ENCODE measurements around the gene ACTRT3. TPM values are rescaled to one million over a fixed set of nuclear protein-coding genes. Genes with fewer than 3 reads are reported as not detected.
"Not testable (repeated sequence)": the region's sequence is repeated elsewhere in the genome, so short reads cannot be mapped to it uniquely, and the experiment has no call there.

ACTRT3 gene
- total RNA-seq, 1 donor from 2014 or later, result 0.34 TPM

DNA sequence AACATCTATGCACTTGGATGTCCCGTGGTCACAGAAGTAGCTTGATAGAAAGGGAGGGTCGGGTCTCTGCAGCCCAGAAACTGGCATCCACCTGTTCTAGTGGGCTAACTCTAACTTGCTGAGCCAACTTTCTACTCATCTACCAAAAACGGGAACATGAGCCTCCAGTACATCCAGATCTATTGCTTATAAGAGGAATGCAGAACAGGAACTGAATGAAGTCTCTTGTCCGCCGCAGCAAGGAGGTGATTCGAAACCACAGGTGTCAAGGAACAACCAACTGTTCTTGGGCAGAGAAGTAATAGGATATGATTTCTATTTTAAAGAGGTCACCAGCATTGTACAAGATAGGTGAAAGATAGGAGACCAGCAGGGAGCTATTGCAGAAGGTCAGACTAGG is 22.4 kb downstream of the ACTRT3 start:
- no peak for DNase-seq (ENCODE audit: low spot score)
- no peak overlapping the region for H3K4me2 ChIP-seq
- no peak overlapping the region for H3K27ac Mint-ChIP-seq

GRCh38 chr3:169744366-169745054 is 24.9 kb downstream of the ACTRT3 start:
- peak overlapping the region; percentile 11 for H3K27ac Mint-ChIP-seq
- H3F3A ChIP-seq (ENCODE audit: low read depth), result peaks cover 7% of the 10 kb centered on the region
- H3K4me2 ChIP-seq, result peak overlapping the region; percentile 57
- no peaks in the 10 kb centered on the region for H3K9me3 Mint-ChIP-seq
- no peaks in the 10 kb centered on the region for H3K27me3 ChIP-seq
- H2AFZ ChIP-seq (replicated peaks), result peak overlapping the region; percentile 67
- no peaks in the 10 kb centered on the region for H3K27me3 Mint-ChIP-seq (ENCODE audit: insufficient read depth, low read depth)
- H3K4me3 Mint-ChIP-seq, result no peak overlapping the region
- H3K4me3 ChIP-seq, result no peak overlapping the region
- H3K9me3 ChIP-seq (ENCODE audit: low read depth), result no peaks in the 10 kb centered on the region
- H3K36me3 Mint-ChIP-seq, result no peaks in the 10 kb centered on the region
- H3K4me1 Mint-ChIP-seq, result peaks cover 10% of the 10 kb centered on the region
- TF ChIP-seq EZH2phosphoT487 (IDR thresholded peaks at IDR 0.05), result no peak
- TF ChIP-seq, protein P1, sequence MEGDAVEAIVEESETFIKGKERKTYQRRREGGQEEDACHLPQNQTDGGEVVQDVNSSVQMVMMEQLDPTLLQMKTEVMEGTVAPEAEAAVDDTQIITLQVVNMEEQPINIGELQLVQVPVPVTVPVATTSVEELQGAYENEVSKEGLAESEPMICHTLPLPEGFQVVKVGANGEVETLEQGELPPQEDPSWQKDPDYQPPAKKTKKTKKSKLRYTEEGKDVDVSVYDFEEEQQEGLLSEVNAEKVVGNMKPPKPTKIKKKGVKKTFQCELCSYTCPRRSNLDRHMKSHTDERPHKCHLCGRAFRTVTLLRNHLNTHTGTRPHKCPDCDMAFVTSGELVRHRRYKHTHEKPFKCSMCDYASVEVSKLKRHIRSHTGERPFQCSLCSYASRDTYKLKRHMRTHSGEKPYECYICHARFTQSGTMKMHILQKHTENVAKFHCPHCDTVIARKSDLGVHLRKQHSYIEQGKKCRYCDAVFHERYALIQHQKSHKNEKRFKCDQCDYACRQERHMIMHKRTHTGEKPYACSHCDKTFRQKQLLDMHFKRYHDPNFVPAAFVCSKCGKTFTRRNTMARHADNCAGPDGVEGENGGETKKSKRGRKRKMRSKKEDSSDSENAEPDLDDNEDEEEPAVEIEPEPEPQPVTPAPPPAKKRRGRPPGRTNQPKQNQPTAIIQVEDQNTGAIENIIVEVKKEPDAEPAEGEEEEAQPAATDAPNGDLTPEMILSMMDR (IDR thresholded peaks at IDR 0.05), result peak; percentile 66
- no peak for TF ChIP-seq EZH2 (IDR thresholded peaks at IDR 0.05)
- H3K79me2 ChIP-seq (ENCODE audit: low read depth), result no peaks in the 10 kb centered on the region
- H3K4me1 ChIP-seq, result peaks cover 15% of the 10 kb centered on the region
- H3K36me3 ChIP-seq, result no peaks in the 10 kb centered on the region
- no peaks in the 10 kb centered on the region for H4K20me1 ChIP-seq (ENCODE audit: low read depth)
- H3K27ac ChIP-seq, result peak overlapping the region; percentile 47
- no peak overlapping the region for H3K9ac ChIP-seq
- DNase-seq (ENCODE audit: low spot score), result peak; percentile 62

More for the DNA sequence above, 22.4 kb downstream of the ACTRT3 start:
- no peaks in the 10 kb centered on the region for H4K20me1 ChIP-seq (ENCODE audit: low read depth)
- no peak overlapping the region for H2AFZ ChIP-seq (replicated peaks)
- H3K27ac ChIP-seq, result no peak overlapping the region
- peaks cover 10% of the 10 kb centered on the region for H3K4me1 Mint-ChIP-seq
- no peaks in the 10 kb centered on the region for H3K9me3 Mint-ChIP-seq
- no peak overlapping the region for H3K9ac ChIP-seq
- H3K4me3 ChIP-seq, result no peak overlapping the region
- H3K27me3 ChIP-seq, result no peaks in the 10 kb centered on the region
- peaks cover 15% of the 10 kb centered on the region for H3K4me1 ChIP-seq
- peaks cover 7% of the 10 kb centered on the region for H3F3A ChIP-seq (ENCODE audit: low read depth)
- H3K79me2 ChIP-seq (ENCODE audit: low read depth), result no peaks in the 10 kb centered on the region
- H3K27me3 Mint-ChIP-seq (ENCODE audit: insufficient read depth, low read depth), result peaks cover 3% of the 10 kb centered on the region
- H3K4me3 Mint-ChIP-seq, result no peak overlapping the region
- no peaks in the 10 kb centered on the region for H3K9me3 ChIP-seq (ENCODE audit: low read depth)
- no peaks in the 10 kb centered on the region for H3K36me3 Mint-ChIP-seq
- H3K36me3 ChIP-seq, result no peaks in the 10 kb centered on the region
- TF ChIP-seq EZH2phosphoT487 (IDR thresholded peaks at IDR 0.05) (no peak), EZH2 (IDR thresholded peaks at IDR 0.05) (no peak)
- TF ChIP-seq, protein P1 (IDR thresholded peaks at IDR 0.05), result no peak

- peaks cover 2% of the 10 kb centered on the region for H3K4me1 Mint-ChIP-seq
- H3F3A ChIP-seq (ENCODE audit: low read depth), result peaks cover 3% of the 10 kb centered on the region
- H3K27ac Mint-ChIP-seq, result peak overlapping the region; percentile 18
These were observed 30.3 kb downstream of the ACTRT3 start for GRCh38 chr3:169739067-169739466.

GRCh38 chr3:169731857-169732256 is 37.5 kb downstream of the ACTRT3 start:
- not testable (repeated sequence) for H3K4me3 Mint-ChIP-seq; H3K27ac ChIP-seq; DNase-seq (ENCODE audit: low spot score); H3K36me3 Mint-ChIP-seq; H3K4me1 Mint-ChIP-seq; H2AFZ ChIP-seq (replicated peaks); H3K36me3 ChIP-seq; H3K79me2 ChIP-seq (ENCODE audit: low read depth); H3K4me2 ChIP-seq; H4K20me1 ChIP-seq (ENCODE audit: low read depth); H3K4me1 ChIP-seq; H3K27me3 Mint-ChIP-seq (ENCODE audit: insufficient read depth, low read depth); H3K27me3 ChIP-seq; H3K9me3 ChIP-seq (ENCODE audit: low read depth); H3K9ac ChIP-seq; H3K4me3 ChIP-seq; H3K27ac Mint-ChIP-seq; H3F3A ChIP-seq (ENCODE audit: low read depth)
- H3K9me3 Mint-ChIP-seq, result peaks cover 38% of the 10 kb centered on the region

More at GRCh38 chr3:169739067-169739466, 30.3 kb downstream of the ACTRT3 start:
- Histone ChIP-seq H3K27me3 (no peaks in the 10 kb centered on the region), H3K9me3 (ENCODE audit: low read depth) (peaks cover 10% of the 10 kb centered on the region), H3K79me2 (ENCODE audit: low read depth) (no peaks in the 10 kb centered on the region), H3K4me2 (no peak overlapping the region), H3K27ac (no peak overlapping the region), H3K9ac (no peak overlapping the region), H3K36me3 (no peaks in the 10 kb centered on the region), H4K20me1 (ENCODE audit: low read depth) (no peaks in the 10 kb centered on the region), H3K4me1 (peaks cover 7% of the 10 kb centered on the region), H2AFZ (replicated peaks) (peak overlapping the region; percentile 26), H3K4me3 (no peak overlapping the region)
- peaks cover 2% of the 10 kb centered on the region for H3K27me3 Mint-ChIP-seq (ENCODE audit: insufficient read depth, low read depth)
- TF ChIP-seq EZH2 (IDR thresholded peaks at IDR 0.05), result no peak
- no peak for TF ChIP-seq EZH2phosphoT487 (IDR thresholded peaks at IDR 0.05)
- TF ChIP-seq, protein P1 (IDR thresholded peaks at IDR 0.05), result no peak
- no peak for DNase-seq (ENCODE audit: low spot score)
- H3K4me3 Mint-ChIP-seq, result no peak overlapping the region
- no peaks in the 10 kb centered on the region for H3K36me3 Mint-ChIP-seq
- peaks cover 22% of the 10 kb centered on the region for H3K9me3 Mint-ChIP-seq
